NK-92 (cell line): ENCODE measurements around the gene KDM8.

ENCODE experiments used
- DNase-seq: peaks from one replicate; lab custom pipeline; 2025; ENCODE audit not compliant: unreplicated experiment; lab: John Stamatoyannopoulos, UW

Gene KDM8

DNA sequence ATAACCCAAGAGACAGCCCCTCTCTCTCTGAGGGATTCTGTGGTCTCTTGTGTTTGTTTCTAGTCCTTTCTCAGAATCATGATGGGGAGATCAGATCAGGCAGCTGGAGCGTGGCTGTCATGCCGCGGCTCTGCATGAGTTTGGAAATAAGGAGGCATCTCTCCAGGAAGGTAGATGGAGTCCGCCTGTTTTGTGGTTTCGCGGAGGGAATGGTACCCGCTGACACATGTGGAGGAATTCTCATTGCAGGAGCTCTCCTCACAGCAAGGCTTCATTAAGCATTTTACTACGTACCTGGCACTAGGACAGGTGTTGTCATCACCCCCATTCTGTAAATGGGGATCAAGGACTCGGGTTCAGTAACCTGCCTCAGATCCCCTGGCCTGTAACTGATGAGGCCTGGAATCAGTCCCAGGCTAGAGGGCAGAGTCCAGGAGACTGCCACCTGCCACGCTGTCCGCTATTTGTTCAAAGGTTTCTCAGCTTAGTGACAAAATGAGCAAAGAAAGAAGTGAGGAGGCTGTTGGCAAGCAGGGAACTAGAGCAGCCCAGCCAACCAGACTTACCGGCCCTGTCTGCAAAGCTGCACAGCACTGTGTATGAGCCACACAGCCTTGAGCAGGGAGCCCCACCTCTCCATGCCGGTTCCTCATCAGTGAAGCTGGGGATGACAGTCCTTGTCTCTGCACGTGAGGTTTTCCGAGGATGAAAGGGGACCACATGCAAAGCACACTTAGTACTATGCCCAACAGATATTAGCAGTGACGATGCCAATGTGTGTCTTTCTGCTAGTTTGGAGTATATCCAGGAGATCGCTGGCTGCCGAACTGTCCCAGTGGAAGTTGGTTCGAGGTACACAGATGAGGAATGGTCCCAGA, 11.0 kb downstream of the KDM8 start:
- DNase-seq: no peak

DNA sequence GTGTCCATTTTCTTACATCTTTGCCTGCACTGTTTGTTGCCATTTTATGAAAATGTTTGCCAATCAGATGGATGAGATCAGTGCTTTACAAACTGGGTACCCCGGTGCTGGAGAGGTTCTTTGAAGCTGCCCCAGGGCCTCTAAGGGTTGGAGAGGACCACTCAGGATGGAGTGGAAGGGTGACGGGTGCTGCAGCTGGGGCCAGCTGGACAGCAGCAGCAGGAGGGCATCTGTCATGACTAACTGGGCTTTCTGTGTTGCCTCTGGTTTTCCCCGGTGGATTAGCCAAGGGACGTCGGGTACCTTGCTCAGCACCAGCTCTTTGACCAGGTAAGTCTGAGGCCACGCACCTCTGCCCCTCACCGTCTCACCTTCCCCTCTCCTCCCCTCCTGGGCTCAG, 12.3 kb downstream of the KDM8 start:
- no peak for DNase-seq

DNA sequence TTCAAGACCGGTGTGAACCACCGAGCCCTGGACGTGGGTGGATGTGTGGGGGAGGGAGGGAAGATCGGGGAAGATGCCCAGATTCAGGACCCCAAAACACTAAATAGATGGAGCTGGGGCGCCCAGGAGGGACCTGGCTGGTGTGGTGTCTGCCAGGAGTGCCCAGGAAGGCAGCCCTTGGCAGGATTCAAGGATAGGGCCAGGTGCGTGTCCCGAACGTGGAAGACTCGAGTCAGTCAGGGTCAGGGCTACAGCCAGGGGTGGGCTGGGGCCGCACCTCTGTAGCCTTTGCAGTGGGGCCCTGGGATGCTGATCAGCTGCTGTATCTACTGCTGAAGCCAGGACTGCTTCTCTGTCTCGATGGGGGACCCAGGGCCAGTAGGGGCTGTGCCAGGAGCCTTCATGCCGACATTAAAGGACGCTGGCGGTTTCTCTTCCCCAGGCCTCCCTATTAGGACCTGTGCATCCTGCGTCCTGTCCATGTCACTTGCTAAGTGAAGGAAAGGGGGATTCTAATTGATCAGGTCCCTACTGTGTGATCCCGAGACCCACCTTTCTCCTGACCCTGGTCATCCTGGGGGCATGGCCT, 13.1 kb downstream of the KDM8 start:
- no peak for DNase-seq

DNA sequence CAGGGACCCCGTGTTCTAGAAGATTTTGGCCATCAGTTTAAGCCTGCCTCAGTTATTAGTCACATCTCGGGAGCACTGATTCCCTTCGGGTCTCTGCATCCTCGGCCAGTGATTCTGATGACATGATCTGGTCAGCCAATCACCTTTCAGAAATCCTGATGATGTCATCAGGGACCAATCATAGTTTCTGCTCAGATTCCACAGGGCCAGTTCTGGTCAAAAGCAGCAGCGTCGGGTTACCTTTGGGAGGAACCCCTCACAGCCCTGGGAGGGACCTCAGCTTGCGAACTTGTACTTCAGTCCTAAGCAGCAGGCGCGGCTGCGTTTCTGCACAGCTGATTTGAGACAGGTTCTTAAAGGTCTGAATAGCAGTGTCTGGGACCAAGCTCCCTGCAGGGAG, 13.9 kb downstream of the KDM8 start:
- DNase-seq: no peak

DNA sequence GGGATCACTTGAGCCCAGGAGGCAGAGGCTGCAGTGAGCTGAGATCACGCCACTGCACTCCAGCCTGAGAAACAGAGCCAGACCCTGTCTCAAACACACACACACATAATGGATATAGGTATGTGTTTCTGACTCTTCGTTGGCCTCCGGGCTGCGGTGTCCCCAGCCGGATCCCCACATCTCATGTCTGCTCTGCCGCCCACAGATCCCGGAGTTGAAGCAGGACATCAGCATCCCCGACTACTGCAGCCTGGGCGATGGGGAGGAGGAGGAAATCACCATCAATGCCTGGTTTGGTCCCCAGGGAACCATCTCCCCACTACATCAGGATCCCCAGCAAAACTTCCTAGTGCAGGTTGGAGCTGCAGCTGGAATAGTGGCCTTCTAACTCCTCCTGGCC, 15.4 kb downstream of the KDM8 start:
- DNase-seq: no peak

DNA sequence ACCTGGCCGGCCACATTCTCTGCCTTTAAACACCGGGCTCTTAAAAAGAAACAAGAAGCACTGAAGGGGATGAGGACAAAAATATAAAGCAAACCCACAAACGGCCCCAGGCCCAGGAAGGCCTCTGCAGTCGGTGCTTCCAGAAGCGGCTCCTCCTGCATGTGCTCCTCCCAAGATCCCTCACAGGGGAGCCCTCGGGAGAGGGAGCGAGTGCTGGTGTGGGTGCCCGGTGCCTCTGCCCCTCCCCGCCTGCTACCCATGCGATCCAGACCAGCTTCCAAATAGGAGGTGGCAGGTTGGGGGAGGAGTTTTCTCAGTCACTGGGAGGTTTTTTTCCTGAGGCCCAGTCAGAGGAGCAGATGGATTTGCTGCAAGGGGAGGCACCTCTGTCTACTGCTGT, 15.8 kb downstream of the KDM8 start:
- no peak for DNase-seq

DNA sequence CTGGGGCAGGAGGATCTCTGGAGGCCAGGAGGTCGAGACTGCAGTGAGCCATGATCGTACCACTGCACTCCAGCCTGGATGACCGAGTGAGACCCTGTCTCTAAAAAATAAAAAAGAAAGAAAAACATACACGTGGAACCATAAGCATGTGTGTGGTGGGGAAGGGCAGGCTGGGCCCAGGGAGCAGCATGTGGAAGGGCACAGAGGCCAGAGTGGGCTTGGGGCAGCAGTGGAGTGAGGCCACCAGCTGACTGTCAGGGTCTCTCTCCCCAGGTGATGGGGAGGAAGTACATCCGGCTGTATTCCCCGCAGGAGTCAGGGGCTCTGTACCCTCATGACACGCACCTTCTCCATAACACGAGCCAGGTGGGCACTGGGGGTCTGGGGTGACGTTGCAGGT, 16.8 kb downstream of the KDM8 start:
- no peak for DNase-seq

DNA sequence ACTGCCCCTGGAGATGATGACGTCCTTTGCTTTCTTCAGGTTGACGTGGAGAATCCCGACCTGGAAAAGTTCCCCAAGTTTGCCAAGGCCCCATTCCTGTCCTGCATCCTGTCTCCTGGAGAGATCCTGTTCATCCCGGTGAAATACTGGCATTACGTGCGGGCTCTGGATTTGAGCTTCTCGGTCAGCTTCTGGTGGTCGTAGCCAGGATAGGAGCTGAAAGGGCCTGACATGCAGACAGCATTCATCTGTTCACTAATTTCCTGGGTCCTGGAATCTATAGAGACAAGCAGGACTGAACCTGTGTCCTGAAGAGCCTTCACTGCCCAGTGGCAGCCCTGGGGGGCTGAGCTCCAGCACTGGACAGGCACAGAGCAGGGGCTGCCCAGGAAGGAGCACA, 17.2 kb downstream of the KDM8 start:
- DNase-seq: no peak

DNA sequence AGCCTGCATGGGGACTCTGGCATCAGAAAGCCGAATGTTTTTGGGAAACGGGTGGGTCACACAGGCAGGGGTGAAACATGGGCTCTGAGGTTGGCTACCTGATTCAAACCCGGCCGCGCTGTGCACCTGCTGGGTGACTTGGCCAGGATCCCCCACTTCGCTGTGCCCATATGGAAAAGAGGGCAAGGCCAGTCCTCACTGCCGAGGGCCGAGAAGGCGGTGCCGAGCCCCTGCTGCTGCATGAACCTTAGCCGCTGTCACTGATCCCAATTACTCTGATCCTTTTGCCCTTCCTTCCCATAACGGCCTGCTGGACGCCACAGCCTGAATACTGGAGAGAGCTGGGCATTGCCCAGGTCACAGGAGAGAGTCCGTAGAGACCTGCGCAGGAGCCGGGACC, 17.7 kb downstream of the KDM8 start:
- no peak for DNase-seq

DNA sequence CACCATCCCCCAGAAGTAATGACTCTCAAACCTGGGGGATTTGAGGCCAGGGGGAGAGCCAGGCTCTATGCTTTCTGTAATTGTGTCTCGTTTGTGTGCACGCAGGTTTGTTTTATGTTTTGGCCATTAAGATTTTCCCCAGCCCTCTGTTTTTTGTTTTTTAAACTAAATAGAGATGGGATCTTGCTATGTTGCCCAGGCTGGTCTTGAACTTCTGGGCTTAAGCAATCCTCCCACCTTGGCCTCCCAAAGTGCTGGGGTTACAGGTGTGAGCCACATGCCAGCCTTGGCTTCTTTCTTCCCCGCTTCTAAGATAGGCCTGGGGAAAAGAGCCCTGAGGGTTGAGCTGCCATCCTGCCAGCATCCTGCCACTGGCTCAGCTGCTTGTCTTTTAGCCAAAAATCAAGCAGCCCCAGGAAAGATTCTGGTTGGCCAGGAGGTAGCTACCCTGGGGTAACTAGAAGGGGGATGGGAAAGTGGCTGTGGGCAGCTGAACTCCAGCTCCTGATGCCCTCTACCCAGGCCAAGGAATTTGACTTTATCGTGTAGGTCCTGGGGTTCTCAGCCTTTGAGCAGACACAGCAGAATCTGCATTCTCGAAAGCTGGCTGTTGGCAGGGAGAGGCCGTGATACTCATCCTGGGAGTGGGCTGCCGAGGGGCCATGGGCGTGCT, 18.4 kb downstream of the KDM8 start:
- no peak for DNase-seq

DNA sequence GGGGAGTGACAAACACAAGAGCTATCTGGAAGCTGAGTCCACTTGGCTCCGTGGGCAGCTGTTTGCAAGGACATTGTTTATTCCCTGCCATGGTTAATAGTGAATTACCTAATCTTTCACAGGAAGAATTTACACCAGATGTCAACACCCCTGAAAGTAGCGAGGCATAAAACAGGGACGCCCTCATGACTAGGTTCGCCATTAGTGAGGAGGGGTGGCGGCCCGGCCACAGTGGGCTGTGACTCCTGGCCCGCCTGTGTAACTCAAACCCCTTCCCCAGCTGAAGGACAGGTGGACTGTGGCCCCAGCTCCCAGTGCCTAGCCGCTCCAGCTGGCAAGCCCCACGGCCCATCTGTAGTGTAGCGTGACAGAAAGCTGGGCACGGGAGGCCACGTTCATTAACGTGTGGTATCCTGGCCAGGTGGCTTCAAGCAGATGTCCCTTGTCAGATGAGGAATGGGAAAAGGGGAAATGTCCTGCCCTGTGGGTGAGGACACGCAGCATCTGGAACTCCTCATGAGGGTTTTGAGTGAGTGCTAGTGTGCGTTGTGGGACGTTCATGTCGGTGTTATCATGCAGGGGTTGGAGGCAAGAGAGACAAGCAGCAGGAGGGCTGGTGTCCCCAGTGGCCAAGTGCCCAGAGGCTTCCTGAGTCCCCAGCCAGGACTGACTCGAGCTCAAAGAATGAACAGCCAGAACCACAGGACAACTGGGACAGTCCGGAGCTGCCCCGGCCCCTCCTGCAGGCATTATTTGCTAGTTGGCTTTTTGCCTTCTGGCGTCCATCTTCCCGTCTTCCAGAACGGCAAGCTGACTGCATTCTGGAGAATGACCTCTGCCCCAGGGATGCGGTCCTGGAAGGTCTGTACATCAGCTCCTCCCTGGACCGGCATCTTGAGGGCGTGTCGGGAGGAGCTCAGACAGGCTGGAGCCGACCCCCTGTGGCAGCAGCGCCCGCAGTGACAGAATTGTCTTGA, 19.2 kb downstream of the KDM8 start:
- DNase-seq: no peak

DNA sequence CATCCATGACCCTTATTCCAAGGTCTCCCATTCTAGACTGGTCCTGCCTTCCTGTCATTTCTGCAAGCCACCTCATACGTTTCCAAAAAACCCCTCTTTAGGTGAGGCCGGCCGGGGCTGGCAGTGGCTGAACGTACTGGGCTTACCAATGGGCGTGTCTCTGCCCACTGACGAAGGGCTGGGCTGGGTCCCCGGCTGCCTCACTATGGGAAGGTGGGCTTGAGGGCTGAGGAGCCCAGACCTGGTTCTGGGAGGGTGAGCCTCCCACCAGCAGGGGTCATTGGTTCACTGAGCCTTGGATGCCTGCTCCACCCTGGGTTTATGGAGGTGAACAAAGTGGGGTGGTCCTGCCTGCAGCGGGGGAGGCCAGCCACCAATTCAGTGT, 19.9 kb downstream of the KDM8 start:
- no peak for DNase-seq

DNA sequence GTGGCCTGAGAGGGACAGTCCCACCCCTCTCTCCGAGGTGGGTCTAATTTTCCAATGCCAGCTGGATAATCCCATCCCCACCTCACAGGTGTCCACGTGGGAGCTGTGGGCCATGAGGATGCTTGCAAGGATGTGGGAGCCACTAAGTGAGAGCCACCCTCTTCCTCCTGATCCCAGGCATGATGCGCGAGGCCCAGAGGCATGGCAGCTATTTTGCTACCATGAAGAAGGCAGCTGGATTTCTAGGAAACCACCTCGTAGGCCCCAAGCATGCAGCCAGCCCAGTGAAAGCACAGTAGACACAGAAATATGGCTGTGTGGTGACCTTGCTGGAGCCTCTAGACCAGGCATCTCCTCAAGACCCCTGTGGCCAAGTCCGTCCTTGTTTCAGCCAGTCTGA, 20.4 kb downstream of the KDM8 start:
- no peak for DNase-seq

DNA sequence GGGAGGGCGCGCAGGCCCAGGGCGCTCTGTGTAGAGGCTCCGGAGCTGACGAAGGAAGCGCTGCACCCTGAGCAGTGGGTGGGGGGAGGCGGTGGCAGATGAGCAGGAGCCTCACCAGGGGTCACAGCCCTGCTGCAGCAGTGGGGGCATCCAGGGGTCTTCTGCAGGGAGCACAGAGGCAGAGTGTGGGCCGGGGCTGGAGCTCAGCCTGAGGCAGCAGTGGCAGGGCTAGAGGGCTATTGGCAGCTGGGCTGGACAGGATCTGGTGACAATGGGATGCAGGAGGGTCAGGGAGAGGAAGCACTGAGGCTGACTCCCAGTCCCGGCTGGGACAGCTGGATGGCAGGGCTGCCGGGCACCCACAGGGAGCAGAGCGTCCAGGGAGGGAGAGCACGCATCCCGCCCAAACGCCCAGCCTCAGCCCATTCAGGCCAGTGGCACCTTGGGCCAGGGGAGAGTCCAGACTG, 21.0 kb downstream of the KDM8 start:
- DNase-seq: no peak

DNA sequence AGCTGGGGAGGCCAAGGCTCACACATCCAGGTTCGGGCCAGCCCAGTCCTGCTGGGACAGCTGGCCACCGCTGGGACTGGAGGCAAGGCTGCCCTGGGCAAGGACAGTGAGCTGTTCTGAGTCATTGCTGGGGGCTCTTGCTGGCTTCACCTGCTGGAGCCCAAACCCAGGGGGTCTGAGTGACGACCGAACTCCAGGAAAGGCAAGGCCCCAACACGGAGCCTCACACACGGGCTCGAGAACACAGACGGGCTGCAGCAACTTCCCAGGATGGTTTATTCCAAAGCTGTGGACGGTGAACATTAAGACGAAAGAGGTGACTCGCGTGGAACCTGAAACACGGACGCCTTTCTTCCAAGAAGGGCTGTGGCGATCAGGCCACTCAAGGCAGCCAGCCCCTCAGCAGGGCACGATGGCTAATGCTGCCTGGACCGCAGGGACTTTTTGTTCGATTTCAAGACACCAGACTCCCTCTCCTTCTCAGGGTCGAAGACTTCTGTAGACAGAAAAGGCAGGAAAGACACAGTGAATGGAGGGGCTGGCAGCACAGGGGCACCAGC, 21.5 kb downstream of the KDM8 start:
- no peak for DNase-seq

DNA sequence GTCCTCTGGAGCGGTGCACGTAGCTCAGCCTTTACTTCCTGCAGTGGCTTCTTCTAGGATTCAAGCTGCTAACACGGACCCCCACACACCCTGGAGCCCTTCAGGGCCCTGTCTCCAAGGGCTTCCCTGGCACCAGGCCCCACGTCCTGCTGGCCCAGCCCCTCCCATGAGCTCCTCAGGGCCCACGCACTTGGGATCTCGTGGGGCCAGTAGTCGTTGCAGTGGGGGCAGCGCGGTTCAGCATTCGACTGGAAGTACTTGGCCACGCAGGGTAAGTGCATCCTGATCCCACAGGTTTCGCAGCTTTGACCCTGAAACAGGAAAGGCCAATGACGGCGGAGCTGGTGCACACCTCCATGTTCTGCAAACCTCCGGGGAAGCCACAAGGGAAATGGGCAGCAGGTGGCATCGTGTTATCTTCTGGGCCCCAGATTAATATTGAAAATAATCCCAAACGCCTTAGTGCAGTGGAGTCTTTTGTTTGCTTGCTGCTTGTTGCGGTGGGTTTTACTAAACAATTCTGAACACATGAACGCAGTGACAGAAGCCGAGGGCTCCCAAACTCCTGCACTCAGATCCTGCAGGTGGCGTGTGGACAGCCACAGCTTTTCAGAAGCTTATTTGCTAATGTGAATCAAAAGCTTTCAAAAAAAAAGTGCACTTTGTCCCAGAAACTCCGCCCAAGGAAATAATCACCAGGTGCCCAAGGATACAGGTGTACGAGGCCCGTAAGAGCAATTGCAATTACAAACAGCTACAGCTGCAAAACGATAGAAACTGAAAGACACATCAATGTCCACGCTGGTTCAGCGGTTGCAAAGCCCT, 22.4 kb downstream of the KDM8 start:
- no peak for DNase-seq

DNA sequence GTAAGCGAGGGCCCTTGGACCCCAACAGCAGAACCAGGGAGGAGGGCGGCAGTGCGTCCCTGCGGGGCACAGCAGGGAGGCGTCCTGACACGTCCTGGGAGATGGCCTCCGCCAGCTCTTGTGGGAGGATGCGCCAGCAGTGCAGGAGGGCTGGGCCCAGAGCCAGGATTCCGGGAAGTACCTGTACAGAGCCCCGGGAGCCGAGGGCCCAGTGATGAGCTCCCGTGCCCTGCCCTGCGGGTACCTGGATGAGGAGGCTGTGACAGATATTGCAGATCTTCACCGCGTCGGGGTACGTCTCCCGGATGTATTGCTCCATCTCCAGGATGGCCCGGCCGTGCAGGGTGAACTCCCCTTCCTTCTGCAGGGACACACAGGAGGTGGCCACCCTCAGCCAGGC, 23.1 kb downstream of the KDM8 start:
- DNase-seq: no peak

DNA sequence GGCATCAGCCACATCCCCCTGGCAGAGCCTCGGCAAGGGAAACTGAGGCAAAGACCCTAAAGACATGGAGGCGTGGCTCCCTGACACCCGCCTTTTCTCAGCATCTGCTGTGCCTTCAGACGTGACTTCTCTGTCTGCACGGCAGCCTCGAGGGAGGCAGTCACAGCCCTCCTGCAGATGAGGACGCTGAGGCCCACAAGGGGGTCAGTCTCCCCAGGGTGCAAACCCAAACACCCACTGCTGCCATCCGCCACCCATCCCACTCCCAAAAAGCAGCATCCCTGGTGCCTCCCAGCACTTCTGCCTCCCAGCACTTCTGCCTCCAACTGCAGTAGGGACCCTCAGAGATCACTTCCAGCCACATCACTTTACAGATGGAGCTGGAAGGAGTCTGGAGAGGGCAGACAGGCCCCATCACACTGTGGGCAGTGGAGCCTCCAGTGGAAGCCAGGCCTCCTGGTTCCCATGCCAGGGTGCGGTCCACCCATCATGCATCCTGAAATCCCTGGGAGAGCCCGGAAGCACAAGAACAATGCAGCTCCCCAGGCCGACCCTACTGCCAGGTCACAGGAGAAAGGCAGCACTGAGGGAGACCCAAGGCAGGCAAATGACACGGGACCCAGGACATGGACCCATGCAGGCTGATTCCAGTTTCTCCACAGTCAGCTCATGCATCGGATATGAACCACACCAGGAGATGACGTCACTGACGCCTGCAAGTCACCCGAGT, 23.8 kb downstream of the KDM8 start:
- no peak for DNase-seq

DNA sequence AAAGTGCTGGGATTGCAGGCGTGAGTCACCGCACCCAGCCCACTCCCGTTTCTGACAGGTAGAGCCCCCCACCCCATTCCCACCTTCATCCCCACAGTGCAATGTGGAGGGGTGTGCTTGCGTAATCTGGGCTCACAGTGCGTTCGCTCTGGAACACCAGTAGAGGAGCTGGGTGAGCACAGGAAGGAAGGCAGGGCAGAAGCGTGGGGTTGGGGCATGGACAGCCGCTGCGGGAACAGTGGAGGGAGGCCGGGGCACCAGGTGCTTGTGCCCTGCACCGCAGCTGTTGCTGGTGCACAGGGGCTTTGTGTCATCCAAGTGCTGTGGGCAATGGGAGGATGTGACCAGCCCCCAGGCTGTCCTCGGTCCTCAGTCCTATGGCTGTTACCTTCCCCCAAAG, 24.7 kb downstream of the KDM8 start:
- no peak for DNase-seq
